Neural crest cell (in vitro differentiated cells): ENCODE measurements around the gene WDR38. TPM values are rescaled to one million over a fixed set of nuclear protein-coding genes. Genes with fewer than 3 reads are reported as not detected.
"Not testable (repeated sequence)": the region's sequence is repeated elsewhere in the genome, so short reads cannot be mapped to it uniquely, and the experiment has no call there.

Experiments
- DNase-seq: peaks from one replicate; pipeline ENCODE4 v3.0.0; 2021; ENCODE audit warnings: low read depth, mixed read lengths, low spot score
- H3K27ac Mint-ChIP-seq: one replicate; pipeline ENCODE4 v1.8.0; 2021; ENCODE audit warnings: mild to moderate bottlenecking, mixed read lengths; ENCODE audit not compliant: unreplicated experiment
- H3K27me3 Mint-ChIP-seq: 2 replicates; pipeline ENCODE4 v1.8.0; 2021; ENCODE audit warnings: low read depth, mild to moderate bottlenecking, mixed read lengths
- H3K36me3 Mint-ChIP-seq: 2 replicates; pipeline ENCODE4 v1.8.0; 2021; ENCODE audit warnings: low read depth, mild to moderate bottlenecking, mixed read lengths
- H3K4me1 Mint-ChIP-seq: 2 replicates; pipeline ENCODE4 v1.8.0; 2021; ENCODE audit warnings: mixed read lengths
- H3K4me3 Mint-ChIP-seq: one replicate; pipeline ENCODE4 v1.8.0; 2021; ENCODE audit warnings: mild to moderate bottlenecking, mixed read lengths
- H3K9me3 Mint-ChIP-seq: 2 replicates; pipeline ENCODE4 v1.8.0; 2021; ENCODE audit warnings: mixed read lengths
- CTCF ChIP-seq: fragments of 200-600 bp; sonication (generic); conservative IDR thresholded peaks from 2 replicates; pipeline ENCODE4 v1.5.0; 2021; ENCODE audit warnings: antibody characterized with exemption, mild to moderate bottlenecking
- total RNA-seq: library from RNA; stranded (reverse); gene quantifications from 2 replicates; pipeline ENCODE4 v1.2.1, GENCODE V29; 2021

WDR38 gene
- total RNA-seq, 1 donor from 2014 or later: not detected

GRCh38 chr9:124829334-124829669 is 24.0 kb upstream of the WDR38 start:
- Mint-ChIP-seq H3K4me3 (no peak overlapping the region), H3K36me3 (no peaks in the 10 kb centered on the region), H3K4me1 (peaks cover 3% of the 10 kb centered on the region), H3K27me3 (peaks cover 5% of the 10 kb centered on the region), H3K27ac (no peak overlapping the region), H3K9me3 (no peaks in the 10 kb centered on the region)
- no peak for DNase-seq
- no peak for TF ChIP-seq CTCF

DNA sequence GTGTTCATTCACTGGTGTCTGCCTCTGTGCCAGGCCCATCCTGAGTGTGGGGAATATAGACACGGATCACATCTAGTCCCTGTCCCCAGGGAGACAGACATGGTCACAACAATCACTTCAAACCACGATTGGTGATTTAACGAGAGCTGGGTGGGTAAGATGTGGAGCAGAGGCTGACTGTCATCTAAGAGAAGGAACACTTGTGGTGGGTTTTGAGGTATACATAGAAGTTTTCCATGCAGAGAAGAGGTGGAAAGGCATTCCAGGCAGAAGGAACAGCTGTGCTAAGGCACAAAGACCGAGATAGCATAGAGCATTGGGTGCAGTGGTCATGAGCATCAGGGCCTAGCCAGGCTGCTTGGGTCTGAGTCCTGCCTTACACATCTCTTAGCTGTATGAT is 22.7 kb upstream of the WDR38 start:
- H3K4me3 Mint-ChIP-seq: no peak overlapping the region
- no peak for DNase-seq
- H3K27me3 Mint-ChIP-seq: peaks cover 5% of the 10 kb centered on the region
- TF ChIP-seq CTCF: no peak
- H3K4me1 Mint-ChIP-seq: peaks cover 3% of the 10 kb centered on the region
- no peaks in the 10 kb centered on the region for H3K9me3 Mint-ChIP-seq
- H3K27ac Mint-ChIP-seq: no peak overlapping the region
- no peaks in the 10 kb centered on the region for H3K36me3 Mint-ChIP-seq

- Mint-ChIP-seq H3K4me1 (peaks cover 3% of the 10 kb centered on the region), H3K27me3 (peaks cover 5% of the 10 kb centered on the region), H3K4me3 (no peak overlapping the region), H3K9me3 (no peaks in the 10 kb centered on the region), H3K27ac (no peak overlapping the region), H3K36me3 (no peaks in the 10 kb centered on the region)
- no peak for DNase-seq
- TF ChIP-seq CTCF: no peak
Measured at GRCh38 chr9:124831642-124832364, 21.5 kb upstream of the WDR38 start.

DNA sequence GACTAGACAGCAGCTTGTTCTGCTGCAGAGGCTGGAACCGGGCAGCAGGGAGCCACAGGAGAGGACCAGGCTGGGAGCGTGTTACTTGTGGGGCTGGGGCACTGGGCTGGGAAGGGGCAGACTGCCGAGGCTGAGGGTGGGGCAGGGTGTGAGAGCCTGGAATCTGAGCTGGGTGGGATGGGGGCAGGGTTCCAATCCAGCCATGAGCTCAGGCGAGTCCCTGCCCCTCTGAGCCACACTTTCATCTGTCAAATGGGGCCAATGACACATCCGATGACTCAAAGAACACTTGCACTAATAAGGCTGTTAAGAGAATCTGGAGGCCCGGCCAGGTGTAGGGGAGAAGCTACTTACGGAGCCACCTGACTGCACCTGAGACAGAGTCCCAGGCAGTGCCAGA is 18.7 kb upstream of the WDR38 start:
- Mint-ChIP-seq H3K27me3 (no peaks in the 10 kb centered on the region), H3K4me3 (no peak overlapping the region), H3K9me3 (no peaks in the 10 kb centered on the region), H3K4me1 (peaks cover 3% of the 10 kb centered on the region), H3K36me3 (peaks cover 2% of the 10 kb centered on the region), H3K27ac (no peak overlapping the region)
- no peak for TF ChIP-seq CTCF
- no peak for DNase-seq

GRCh38 chr9:124835026-124835557 is 18.2 kb upstream of the WDR38 start:
- Mint-ChIP-seq H3K36me3 (peaks cover 2% of the 10 kb centered on the region), H3K4me3 (no peak overlapping the region), H3K27ac (no peak overlapping the region), H3K27me3 (no peaks in the 10 kb centered on the region), H3K4me1 (peaks cover 3% of the 10 kb centered on the region), H3K9me3 (no peaks in the 10 kb centered on the region)
- no peak for TF ChIP-seq CTCF
- DNase-seq: no peak

GRCh38 chr9:124838132-124838531 is 15.1 kb upstream of the WDR38 start:
- not testable (repeated sequence) for H3K27me3 Mint-ChIP-seq, H3K27ac Mint-ChIP-seq, H3K9me3 Mint-ChIP-seq, DNase-seq, H3K36me3 Mint-ChIP-seq, H3K4me3 Mint-ChIP-seq, H3K4me1 Mint-ChIP-seq

DNA sequence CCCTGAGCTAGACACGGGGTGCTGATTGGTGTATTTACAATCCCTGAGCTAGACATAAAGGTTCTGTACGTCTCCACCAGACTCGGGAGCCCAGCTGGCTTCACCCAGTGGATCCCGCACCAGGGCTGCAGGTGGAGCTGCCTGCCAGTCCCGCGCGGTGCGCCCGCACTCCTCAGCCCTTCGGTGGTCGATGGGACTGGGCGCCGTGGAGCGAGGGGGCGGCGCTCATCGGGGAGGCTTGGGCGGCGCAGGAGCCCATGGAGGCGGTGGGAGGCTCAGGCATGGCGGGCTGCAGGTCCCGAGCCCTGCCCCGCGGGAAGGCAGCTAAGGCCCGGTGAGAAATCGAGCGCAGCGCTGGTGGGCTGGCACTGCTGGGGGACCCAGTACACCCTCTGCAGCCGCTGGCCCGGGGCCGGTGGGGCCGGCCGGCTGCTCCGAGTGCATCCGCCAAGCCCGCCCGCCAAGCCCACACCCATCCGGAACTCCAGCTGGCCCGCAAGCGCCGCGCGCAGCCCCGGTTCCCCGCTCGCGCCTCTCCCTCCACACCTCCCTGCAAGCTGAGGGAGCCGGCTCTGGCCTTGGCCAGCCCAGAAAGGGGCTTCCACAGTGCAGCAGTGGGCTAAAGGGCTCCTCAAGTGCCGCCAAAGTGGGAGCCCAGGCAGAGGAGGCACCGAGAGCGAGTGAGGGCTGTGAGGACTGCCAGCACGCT is 14.5 kb upstream of the WDR38 start:
- H3K4me1 Mint-ChIP-seq, H3K27ac Mint-ChIP-seq, H3K9me3 Mint-ChIP-seq, H3K4me3 Mint-ChIP-seq, DNase-seq, H3K27me3 Mint-ChIP-seq, H3K36me3 Mint-ChIP-seq: not testable (repeated sequence)
